Measurements from ENCODE around the gene C5.

DNA sequence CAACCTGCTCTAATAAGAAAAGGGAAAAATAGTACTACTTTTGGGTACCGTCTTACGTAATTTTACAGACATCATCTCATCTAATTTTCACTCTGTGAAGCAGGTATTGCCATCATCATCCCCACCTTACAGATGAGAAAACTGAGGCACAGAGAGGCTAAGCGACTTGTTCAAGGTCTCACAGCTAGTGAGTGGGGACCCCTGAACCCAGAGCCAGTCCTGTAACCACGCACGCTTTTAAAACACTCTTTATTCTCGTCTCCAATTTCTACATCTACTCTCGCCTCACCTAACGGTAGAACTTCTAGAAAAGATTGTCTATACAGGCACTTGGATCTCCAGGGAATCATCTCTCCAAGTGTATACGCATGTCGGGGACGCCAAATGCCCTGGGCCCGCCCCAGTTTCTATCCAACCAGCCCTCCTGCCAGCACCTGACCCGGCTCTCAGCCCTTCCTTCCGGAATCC, 122.0 kb downstream of the C5 start:
- TF ChIP-seq PBX3 (IDR thresholded peaks at IDR 0.05) (no peak), NFIC (IDR thresholded peaks at IDR 0.05; ENCODE audit: borderline replicate concordance) (no peak), USF1 (IDR thresholded peaks at IDR 0.05; ENCODE audit: borderline replicate concordance, low read depth) (no peak), CTCF (IDR thresholded peaks at IDR 0.05) (no peak), EP300 (IDR thresholded peaks at IDR 0.05; ENCODE audit: borderline replicate concordance in 1 of 2, low read depth in 1 of 2, low read length in 1 of 2) (no peak), FOXM1 (IDR thresholded peaks at IDR 0.05; ENCODE audit: low read depth) (no peak), POLR2AphosphoS5 (IDR thresholded peaks at IDR 0.05; ENCODE audit: low read depth, low read length) (no peak), GABPA (IDR thresholded peaks at IDR 0.05; ENCODE audit: low read depth) (no peak), RFX5 (IDR thresholded peaks at IDR 0.05; ENCODE audit: low read length) (no peak), TAF1 (IDR thresholded peaks at IDR 0.05; ENCODE audit: borderline replicate concordance, low read depth, low read length) (no peak)
- TF ChIP-seq, protein P1, sequence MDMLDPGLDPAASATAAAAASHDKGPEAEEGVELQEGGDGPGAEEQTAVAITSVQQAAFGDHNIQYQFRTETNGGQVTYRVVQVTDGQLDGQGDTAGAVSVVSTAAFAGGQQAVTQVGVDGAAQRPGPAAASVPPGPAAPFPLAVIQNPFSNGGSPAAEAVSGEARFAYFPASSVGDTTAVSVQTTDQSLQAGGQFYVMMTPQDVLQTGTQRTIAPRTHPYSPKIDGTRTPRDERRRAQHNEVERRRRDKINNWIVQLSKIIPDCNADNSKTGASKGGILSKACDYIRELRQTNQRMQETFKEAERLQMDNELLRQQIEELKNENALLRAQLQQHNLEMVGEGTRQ (IDR thresholded peaks at IDR 0.05; ENCODE audit: borderline replicate concordance, low read depth, low read length) = no peak

All from SK-N-SH (cell line).